ENCODE results near the gene PEDS1.
A peak's percentile ranks its signal among the peaks of the same experiment; 100 is the strongest.
"Not testable (repeated sequence)": the region's sequence is repeated elsewhere in the genome, so short reads cannot be mapped to it uniquely, and the experiment has no call there.

PEDS1 gene

DNA sequence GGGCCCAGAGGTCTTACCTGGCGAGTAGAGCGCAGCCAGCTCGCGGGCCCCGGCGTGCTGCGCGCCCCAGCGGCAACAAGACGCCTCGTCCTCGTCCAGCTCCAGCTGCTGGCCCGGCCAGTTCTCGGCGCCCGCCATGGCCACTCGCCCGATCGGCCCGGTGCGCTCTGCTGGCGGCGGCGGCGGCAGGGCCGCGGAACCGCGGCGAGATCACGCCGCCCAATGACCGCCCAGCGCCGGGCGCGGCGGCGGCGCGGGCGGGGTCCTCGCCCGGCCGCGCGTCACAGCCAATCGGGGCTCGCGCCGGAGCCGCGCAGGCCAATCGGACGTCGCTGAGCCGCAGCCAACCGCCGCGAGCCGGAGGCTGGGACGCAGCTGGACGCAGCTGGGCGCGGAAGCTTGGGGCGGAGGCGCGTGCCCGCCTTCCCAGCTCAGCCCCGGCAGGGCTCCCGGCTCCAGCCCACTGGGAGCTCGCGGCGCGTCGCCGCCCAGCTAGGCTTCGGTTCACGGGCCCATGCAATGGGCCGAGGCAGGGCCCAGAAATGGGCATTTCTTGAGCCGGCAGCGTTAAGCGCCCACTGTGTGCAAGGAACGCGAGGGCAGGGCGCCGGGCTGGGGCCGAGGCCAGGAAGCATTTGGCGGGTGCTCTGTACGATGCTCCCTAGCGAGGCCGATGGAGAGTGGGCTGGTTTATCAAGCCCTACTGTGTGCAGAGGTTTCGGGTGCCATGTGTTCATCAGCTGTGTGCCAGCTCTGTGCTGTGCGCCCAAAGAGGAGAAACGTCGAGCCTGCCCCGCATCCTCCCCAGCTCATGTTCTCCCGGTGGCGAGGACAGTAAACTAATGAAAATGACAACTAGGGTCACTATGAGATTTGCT is at the start of gene PEDS1:
PEDS1 (minus strand) TSS at position 224 of the 878 bp plus-strand sequence; CDS start at position 138, 86 bp downstream.
- TF ChIP-seq CTCF (IDR thresholded peaks at IDR 0.05; ENCODE audit: low read depth, low read length, missing control alignments): no peak
- peak; percentile 38 for DNase-seq (ENCODE audit: low read depth)
- peak within 1 kb of the TSS; percentile 97 for H3K4me3 ChIP-seq (ENCODE audit: low read depth, low read length)

DNA sequence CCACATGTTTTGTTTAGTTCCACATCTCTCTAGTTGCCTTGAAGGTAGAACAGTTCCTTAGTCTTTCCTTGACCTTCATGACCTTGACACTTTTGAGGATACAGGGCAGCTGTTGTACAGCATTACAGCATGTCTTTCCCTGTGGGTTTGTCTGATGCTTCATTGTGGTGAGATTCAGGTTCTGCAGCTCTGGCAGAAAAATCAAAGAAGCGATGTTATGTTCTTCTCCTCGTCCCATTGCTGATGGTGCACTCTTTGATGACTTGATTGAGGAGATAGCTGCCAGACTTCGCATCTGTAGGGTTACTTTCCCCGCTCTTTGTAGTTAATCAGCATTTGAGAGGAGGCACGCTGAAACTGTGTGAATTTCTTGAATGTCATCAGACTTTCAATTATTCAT is 49.2 kb upstream of the PEDS1 start:
- H3K4me3 ChIP-seq (ENCODE audit: low read depth, low read length): no peak overlapping the region
- no peak for TF ChIP-seq CTCF (IDR thresholded peaks at IDR 0.05; ENCODE audit: low read depth, low read length, missing control alignments)

GRCh38 chr20:50201710-50202109 is 48.2 kb upstream of the PEDS1 start:
- not testable (repeated sequence) for DNase-seq (ENCODE audit: low read depth); H3K4me3 ChIP-seq (ENCODE audit: low read depth, low read length)

More for the DNA sequence above, 49.2 kb upstream of the PEDS1 start:
- no peak for DNase-seq (ENCODE audit: low read depth)

DNA sequence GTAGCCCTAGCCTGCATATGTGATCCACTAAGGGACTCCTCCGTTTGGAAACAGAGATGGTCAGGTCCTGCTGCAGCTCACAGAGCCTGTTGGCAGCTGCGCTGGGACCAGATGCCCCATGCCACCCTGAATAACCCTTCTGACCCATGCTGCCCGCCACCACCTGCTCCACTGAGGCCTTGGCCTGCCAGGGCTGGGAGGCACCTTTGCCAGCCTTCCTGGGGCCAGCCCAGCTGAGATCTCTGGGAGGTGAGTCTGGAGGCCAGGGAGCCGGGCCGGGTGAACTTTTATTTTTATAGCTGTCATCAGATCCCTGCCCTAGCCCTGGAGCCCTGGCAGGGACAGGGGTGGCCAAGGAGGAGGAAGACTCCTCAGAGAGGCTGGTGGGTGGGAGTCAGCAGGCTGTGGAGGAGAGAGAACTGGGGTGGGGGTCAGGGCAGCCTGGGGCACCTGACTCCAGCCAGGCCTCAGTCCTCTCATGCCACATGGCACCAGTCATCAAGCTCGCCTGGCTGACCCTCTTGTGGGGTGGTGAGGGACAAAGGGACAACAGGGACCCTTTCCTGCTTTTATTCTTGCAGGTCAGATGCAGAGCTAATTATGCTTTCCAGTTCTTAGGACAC is 47.1 kb upstream of the PEDS1 start:
- TF ChIP-seq CTCF (IDR thresholded peaks at IDR 0.05; ENCODE audit: low read depth, low read length, missing control alignments): no peak
- DNase-seq (ENCODE audit: low read depth): no peak
- H3K4me3 ChIP-seq (ENCODE audit: low read depth, low read length): no peak overlapping the region

DNA sequence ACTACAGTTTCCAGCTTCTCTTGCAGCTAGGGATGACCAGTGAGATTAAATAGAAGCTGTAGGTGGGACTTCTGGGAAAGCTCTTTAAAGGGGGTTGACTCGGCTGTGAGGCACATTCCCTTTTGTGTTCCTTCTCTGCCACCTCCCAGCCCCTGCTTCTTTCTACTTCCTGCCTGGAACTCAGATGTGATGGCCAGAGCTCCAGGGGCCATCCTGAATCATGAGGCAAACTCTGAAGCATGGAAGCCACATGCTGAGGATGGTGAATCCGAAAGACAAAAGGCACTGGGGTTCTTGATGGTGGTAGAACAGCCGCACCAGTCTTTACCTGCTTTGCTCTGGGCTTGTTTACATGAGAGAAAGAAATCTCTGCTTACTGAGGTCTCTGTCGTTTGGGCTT is 46.2 kb upstream of the PEDS1 start:
- DNase-seq (ENCODE audit: low read depth): no peak
- TF ChIP-seq CTCF (IDR thresholded peaks at IDR 0.05; ENCODE audit: low read depth, low read length, missing control alignments): no peak
- H3K4me3 ChIP-seq (ENCODE audit: low read depth, low read length): no peak overlapping the region

GRCh38 chr20:50198716-50199115 is 45.2 kb upstream of the PEDS1 start:
- DNase-seq (ENCODE audit: low read depth): no peak
- H3K4me3 ChIP-seq (ENCODE audit: low read depth, low read length): no peak overlapping the region
- no peak for TF ChIP-seq CTCF (IDR thresholded peaks at IDR 0.05; ENCODE audit: low read depth, low read length, missing control alignments)

DNA sequence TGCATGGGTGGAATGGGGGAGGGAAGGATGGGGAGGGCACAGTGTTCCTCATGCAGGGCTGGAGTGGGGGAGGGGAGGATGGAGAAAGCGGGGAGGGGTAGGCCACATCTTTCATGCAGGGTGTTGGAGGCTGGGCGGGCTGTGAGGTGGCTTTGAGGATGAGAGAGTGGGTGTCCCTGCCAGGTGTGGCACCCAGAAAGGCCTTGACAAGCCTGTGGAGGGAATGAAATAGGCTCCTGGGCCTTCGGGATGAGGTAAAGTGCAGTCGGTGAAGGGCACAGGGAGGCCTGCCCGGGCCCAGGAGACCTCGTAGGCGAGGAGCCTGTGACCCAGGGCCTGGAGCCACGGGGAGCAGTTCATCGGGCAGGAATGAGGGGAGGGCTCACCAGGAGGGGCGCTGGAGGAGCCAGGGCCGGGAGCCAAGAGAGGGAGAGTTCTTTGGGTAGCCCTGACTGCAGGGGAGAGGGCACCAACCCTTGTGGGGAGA is 44.7 kb upstream of the PEDS1 start:
- DNase-seq (ENCODE audit: low read depth): no peak
- H3K4me3 ChIP-seq (ENCODE audit: low read depth, low read length): no peak overlapping the region
- TF ChIP-seq CTCF (IDR thresholded peaks at IDR 0.05; ENCODE audit: low read depth, low read length, missing control alignments): no peak

All from GM12864 (cell line).